ELF-1 (cell line): ENCODE results near the gene PGRMC1.
"Not testable (repeated sequence)": the region's sequence is repeated elsewhere in the genome, so short reads cannot be mapped to it uniquely, and the experiment has no call there.

Experiments used
- DNase-seq: peaks from one replicate; pipeline ENCODE4 v3.0.0-alpha.2; 2016; ENCODE audit warnings: low read depth, low spot score

PGRMC1 gene

GRCh38 chrX:119235872-119236622, at the start of gene PGRMC1:
PGRMC1 (plus strand) TSS chrX:119236285; CDS start chrX:119236364, 79 bp downstream.
- peak; percentile 93 for DNase-seq

GRCh38 chrX:119186763-119187162, 49.3 kb upstream of the PGRMC1 start:
- DNase-seq, result no peak

GRCh38 chrX:119187298-119187697, 48.8 kb upstream of the PGRMC1 start:
- no peak for DNase-seq

GRCh38 chrX:119189115-119189514, 47.0 kb upstream of the PGRMC1 start:
- DNase-seq, result peak; percentile 7

GRCh38 chrX:119189595-119189994, 46.5 kb upstream of the PGRMC1 start:
- no peak for DNase-seq

- no peak for DNase-seq
These were observed 45.9 kb upstream of the PGRMC1 start for GRCh38 chrX:119190091-119190681.

- no peak for DNase-seq
These were observed 45.3 kb upstream of the PGRMC1 start for GRCh38 chrX:119190831-119191230.

GRCh38 chrX:119194621-119195020, 41.5 kb upstream of the PGRMC1 start:
- peak; percentile 14 for DNase-seq

- DNase-seq, result no peak
These were observed 34.5 kb upstream of the PGRMC1 start for GRCh38 chrX:119201570-119201969.

- no peak for DNase-seq
These were observed 29.9 kb upstream of the PGRMC1 start for GRCh38 chrX:119206203-119206602.

GRCh38 chrX:119207483-119207882, 28.6 kb upstream of the PGRMC1 start:
- DNase-seq, result not testable (repeated sequence)

GRCh38 chrX:119208401-119209057, 27.6 kb upstream of the PGRMC1 start:
- no peak for DNase-seq

GRCh38 chrX:119210931-119211648, 25.0 kb upstream of the PGRMC1 start:
- DNase-seq, result not testable (repeated sequence)

GRCh38 chrX:119211649-119212014, 24.5 kb upstream of the PGRMC1 start:
- DNase-seq, result no peak

GRCh38 chrX:119218198-119218597, 17.9 kb upstream of the PGRMC1 start:
- DNase-seq, result no peak

GRCh38 chrX:119222932-119223331, 13.2 kb upstream of the PGRMC1 start:
- peak; percentile 62 for DNase-seq

- DNase-seq, result no peak
These were observed 12.3 kb upstream of the PGRMC1 start for GRCh38 chrX:119223783-119224182.

GRCh38 chrX:119226446-119226845, 9.6 kb upstream of the PGRMC1 start:
- DNase-seq, result no peak

GRCh38 chrX:119228512-119229252, 7.4 kb upstream of the PGRMC1 start:
- no peak for DNase-seq

GRCh38 chrX:119229253-119229615, 6.9 kb upstream of the PGRMC1 start:
- no peak for DNase-seq

- no peak for DNase-seq
These were observed 5.2 kb upstream of the PGRMC1 start for GRCh38 chrX:119230850-119231249.
